DMS114 treated with DMSO at 0.1 percent for 48 hours (cell line): ENCODE results near the gene CBX4.
A peak's percentile ranks its signal among the peaks of the same experiment; 100 is the strongest.

Experiments
- DNase-seq: peaks from one replicate; lab custom pipeline; 2025; ENCODE audit not compliant: unreplicated experiment; lab: John Stamatoyannopoulos, UW

Gene CBX4

GRCh38 chr17:79802736-79803420 is 36.4 kb downstream of the CBX4 start:
- no peak for DNase-seq

- DNase-seq = no peak
Observed at GRCh38 chr17:79802039-79802735, 37.1 kb downstream of the CBX4 start.

GRCh38 chr17:79801156-79802038 is 37.8 kb downstream of the CBX4 start:
- no peak for DNase-seq

GRCh38 chr17:79800325-79801155 is 38.7 kb downstream of the CBX4 start:
- DNase-seq = no peak

GRCh38 chr17:79799538-79800324 is 39.5 kb downstream of the CBX4 start:
- DNase-seq = no peak

- DNase-seq = no peak
Observed at GRCh38 chr17:79799174-79799537, 40.1 kb downstream of the CBX4 start.

GRCh38 chr17:79798299-79799173 is 40.7 kb downstream of the CBX4 start:
- no peak for DNase-seq

- no peak for DNase-seq
Observed at GRCh38 chr17:79797492-79798298, 41.5 kb downstream of the CBX4 start.

GRCh38 chr17:79796763-79797491 is 42.3 kb downstream of the CBX4 start, which contains the start of gene CBX8:
CBX8 (minus strand) TSS chr17:79797077; CDS start chr17:79796998, 79 bp downstream.
- peak; percentile 98 for DNase-seq

- no peak for DNase-seq
Observed at GRCh38 chr17:79796444-79796762, 42.8 kb downstream of the CBX4 start.

GRCh38 chr17:79795795-79796443 is 43.3 kb downstream of the CBX4 start:
- peak; percentile 38 for DNase-seq

GRCh38 chr17:79794659-79795511 is 44.4 kb downstream of the CBX4 start:
- no peak for DNase-seq

- peak; percentile 82 for DNase-seq
Observed at GRCh38 chr17:79793924-79794304, 45.3 kb downstream of the CBX4 start.

- DNase-seq = peak; percentile 76
Observed at GRCh38 chr17:79792984-79793923, 46.0 kb downstream of the CBX4 start.

GRCh38 chr17:79792341-79792871 is 46.8 kb downstream of the CBX4 start:
- DNase-seq = no peak
